Measurements from ENCODE around the gene SCARF2.

- TF ChIP-seq POLR2A (IDR thresholded peaks at IDR 0.05) (no peak), CTCF (IDR thresholded peaks at IDR 0.05) (peak; percentile 27 to 50 (median 39)), EP300 (IDR thresholded peaks at IDR 0.05; ENCODE audit: low read depth) (no peak)
Measured at GRCh38 chr22:20430720-20431510, 6.7 kb downstream of the SCARF2 start.
